Activated CD8-positive, alpha-beta T cell treated with anti-CD3 and anti-CD28 coated beads, Interleukin-2, amount 10 ng/mL, durations not matched to agents 7 days and 5 days (primary cell): ENCODE results near the gene CCNL2. TPM values are rescaled to one million over a fixed set of nuclear protein-coding genes. Genes with fewer than 3 reads are reported as not detected.
A peak's percentile ranks its signal among the peaks of the same experiment; 100 is the strongest.
"Not testable (repeated sequence)": the region's sequence is repeated elsewhere in the genome, so short reads cannot be mapped to it uniquely, and the experiment has no call there.

Experiments
- ATAC-seq: fragments of 150-1000 bp; cut with Tn5 transposase; one replicate; pipeline ENCODE4 v1.10.0; 2021; ENCODE audit warnings: moderate library complexity
- CTCF ChIA-PET: fragments of 350-600 bp; sonication (Branson Sonifier 250); formaldehyde crosslinking; loops from one replicate; lab custom pipeline; 2021; ENCODE audit warnings: antibody characterized with exemption; lab: Charles Lee
- POLR2A ChIA-PET: fragments of 350-600 bp; sonication (Branson Sonifier 250); formaldehyde crosslinking; loops from one replicate; lab custom pipeline; 2021; ENCODE audit warnings: antibody characterized with exemption; lab: Charles Lee
- DNase-seq: peaks from one replicate; pipeline ENCODE4 v3.0.0-alpha.2; 2020
- H3K27ac Mint-ChIP-seq: one replicate; pipeline ENCODE4 v1.8.0; 2021; ENCODE audit warnings: mild to moderate bottlenecking, mixed read lengths
- H3K27me3 Mint-ChIP-seq: one replicate; pipeline ENCODE4 v1.8.0; 2021; ENCODE audit warnings: low read depth, mixed read lengths
- H3K36me3 Mint-ChIP-seq: one replicate; pipeline ENCODE4 v1.8.0; 2021; ENCODE audit warnings: low read depth, mixed read lengths
- H3K4me1 Mint-ChIP-seq: one replicate; pipeline ENCODE4 v1.8.0; 2021; ENCODE audit warnings: low read depth, mixed read lengths
- H3K4me3 Mint-ChIP-seq: one replicate; pipeline ENCODE4 v1.8.0; 2021; ENCODE audit warnings: mild to moderate bottlenecking, mixed read lengths
- H3K9me3 Mint-ChIP-seq: one replicate; pipeline ENCODE4 v1.8.0; 2022; ENCODE audit warnings: mixed read lengths; ENCODE audit not compliant: insufficient read depth
- total RNA-seq, 2 experiments: library from RNA; stranded (reverse); gene quantifications; one replicate each; pipeline ENCODE4 v1.2.3, GENCODE V29; 2021

Gene CCNL2
- 100 to 1,000 TPM in 1 of 2 experiments, 10 to 100 TPM in 1; 98.3 to 110 TPM for total RNA-seq

GRCh38 chr1:1399187-1399871, at the start of gene CCNL2:
Gene CCNL2 (minus strand): TSS chr1:1399335. CDS start chr1:1399306, 29 bp downstream.
- H3K36me3 Mint-ChIP-seq: peaks cover 63% of the 10 kb centered on the region
- ChIA-PET POLR2A (interaction anchor here (0.6 to 3.6 kb wide), 6 partner anchors 8 to 215 kb away, joined by 3 to 41 read pairs (median 8); partner anchors contain the start of genes AURKAIP1 and MRPL20), CTCF (interaction anchor here (0.7 to 2.9 kb wide), 10 partner anchors 8 to 212 kb away, joined by 3 to 13 read pairs (median 4); partner anchors contain the start of gene AURKAIP1)
- peak within 1 kb of the TSS; percentile 90 for H3K27ac Mint-ChIP-seq
- peak; percentile 96 for ATAC-seq
- peak; percentile 99 for DNase-seq
- no peaks in the 10 kb centered on the region for H3K9me3 Mint-ChIP-seq
- peak within 1 kb of the TSS; percentile 92 for H3K4me3 Mint-ChIP-seq
- H3K4me1 Mint-ChIP-seq: peaks cover 51% of the 10 kb centered on the region
- H3K27me3 Mint-ChIP-seq: no peaks in the 10 kb centered on the region

- H3K27me3 Mint-ChIP-seq, H3K36me3 Mint-ChIP-seq, CTCF ChIA-PET, H3K4me3 Mint-ChIP-seq, H3K4me1 Mint-ChIP-seq, H3K9me3 Mint-ChIP-seq, H3K27ac Mint-ChIP-seq, POLR2A ChIA-PET, ATAC-seq, DNase-seq: not testable (repeated sequence)
Measured at GRCh38 chr1:1446631-1447030, 47.5 kb upstream of the CCNL2 start.

GRCh38 chr1:1442069-1442770, 43.1 kb upstream of the CCNL2 start:
- Mint-ChIP-seq H3K9me3 (no peaks in the 10 kb centered on the region), H3K4me3 (no peak overlapping the region), H3K27me3 (no peaks in the 10 kb centered on the region), H3K27ac (no peak overlapping the region), H3K36me3 (no peaks in the 10 kb centered on the region), H3K4me1 (peaks cover 2% of the 10 kb centered on the region)
- POLR2A ChIA-PET: no interaction called here
- no peak for DNase-seq
- ATAC-seq: no peak
- CTCF ChIA-PET: interaction anchor here (1.0 to 3.0 kb wide), 2 partner anchors 35 to 62 kb away, joined by 3 to 18 read pairs; partner anchors contain the start of gene MRPL20

GRCh38 chr1:1441002-1441888, 42.1 kb upstream of the CCNL2 start:
- Mint-ChIP-seq H3K27ac (no peak overlapping the region), H3K4me1 (peaks cover 4% of the 10 kb centered on the region), H3K27me3 (peaks cover 2% of the 10 kb centered on the region), H3K4me3 (no peak overlapping the region), H3K36me3 (no peaks in the 10 kb centered on the region), H3K9me3 (no peaks in the 10 kb centered on the region)
- ChIA-PET POLR2A (interaction anchor here (0.6 to 1.6 kb wide), 2 partner anchors 42 to 871 kb away, joined by 3 to 5 read pairs; partner anchors contain the start of gene CCNL2), CTCF (interaction anchor here (1.0 to 3.0 kb wide), 11 partner anchors 10 to 136 kb away, joined by 3 to 18 read pairs (median 5); partner anchors contain the start of genes CCNL2 and MRPL20)
- ATAC-seq (peak; percentile 81), DNase-seq (peak; percentile 58)

GRCh38 chr1:1440262-1441001, 41.3 kb upstream of the CCNL2 start:
- peaks cover 5% of the 10 kb centered on the region for H3K4me1 Mint-ChIP-seq
- H3K9me3 Mint-ChIP-seq: no peaks in the 10 kb centered on the region
- CTCF ChIA-PET: interaction anchor here (1.0 to 3.0 kb wide), 10 partner anchors 9 to 135 kb away, joined by 3 to 18 read pairs (median 6); partner anchors contain the start of genes CCNL2 and MRPL20
- H3K4me3 Mint-ChIP-seq: no peak overlapping the region
- ATAC-seq (no peak), DNase-seq (no peak)
- no peak overlapping the region for H3K27ac Mint-ChIP-seq
- peaks cover 4% of the 10 kb centered on the region for H3K27me3 Mint-ChIP-seq
- H3K36me3 Mint-ChIP-seq: no peaks in the 10 kb centered on the region
- POLR2A ChIA-PET: interaction anchor here (1.6 kb wide), 1 partner anchor 41 kb away, joined by 5 read pairs; the partner anchor contains the start of gene CCNL2

- Mint-ChIP-seq H3K4me1 (peaks cover 10% of the 10 kb centered on the region), H3K27me3 (peaks cover 8% of the 10 kb centered on the region), H3K36me3 (no peaks in the 10 kb centered on the region), H3K4me3 (no peak overlapping the region), H3K27ac (no peak overlapping the region), H3K9me3 (no peaks in the 10 kb centered on the region)
- ChIA-PET POLR2A (no interaction called here), CTCF (interaction anchor here (1.9 to 3.0 kb wide), 3 partner anchors 8 to 33 kb away, joined by 6 to 18 read pairs (median 9); partner anchors contain the start of gene MRPL20)
- no peak for DNase-seq
- ATAC-seq: no peak
Measured at GRCh38 chr1:1439546-1440261, 40.6 kb upstream of the CCNL2 start.

GRCh38 chr1:1438531-1439381, 39.6 kb upstream of the CCNL2 start:
- Mint-ChIP-seq H3K4me3 (no peak overlapping the region), H3K27ac (no peak overlapping the region), H3K36me3 (no peaks in the 10 kb centered on the region), H3K4me1 (peaks cover 12% of the 10 kb centered on the region), H3K27me3 (peaks cover 8% of the 10 kb centered on the region), H3K9me3 (no peaks in the 10 kb centered on the region)
- CTCF ChIA-PET: no interaction called here
- DNase-seq: no peak
- no peak for ATAC-seq
- POLR2A ChIA-PET: no interaction called here

- H3K4me1 Mint-ChIP-seq: peaks cover 12% of the 10 kb centered on the region
- DNase-seq: no peak
- H3K27ac Mint-ChIP-seq: no peak overlapping the region
- POLR2A ChIA-PET: no interaction called here
- ATAC-seq: no peak
- H3K36me3 Mint-ChIP-seq: no peaks in the 10 kb centered on the region
- H3K4me3 Mint-ChIP-seq: no peak overlapping the region
- no peaks in the 10 kb centered on the region for H3K9me3 Mint-ChIP-seq
- peaks cover 8% of the 10 kb centered on the region for H3K27me3 Mint-ChIP-seq
- CTCF ChIA-PET: interaction anchor here (1.1 to 1.5 kb wide), 2 partner anchors 8 to 66 kb away, joined by 3 to 4 read pairs; no protein-coding TSS in a partner anchor
Measured at GRCh38 chr1:1437904-1438376, 38.8 kb upstream of the CCNL2 start.

GRCh38 chr1:1437033-1437903, 38.1 kb upstream of the CCNL2 start:
- peaks cover 8% of the 10 kb centered on the region for H3K27me3 Mint-ChIP-seq
- no peaks in the 10 kb centered on the region for H3K36me3 Mint-ChIP-seq
- no peak overlapping the region for H3K4me3 Mint-ChIP-seq
- ChIA-PET POLR2A (no interaction called here), CTCF (interaction anchor here (1.1 to 1.5 kb wide), 2 partner anchors 9 to 66 kb away, joined by 3 to 4 read pairs; no protein-coding TSS in a partner anchor)
- peaks cover 12% of the 10 kb centered on the region for H3K4me1 Mint-ChIP-seq
- no peaks in the 10 kb centered on the region for H3K9me3 Mint-ChIP-seq
- ATAC-seq (no peak), DNase-seq (no peak)
- H3K27ac Mint-ChIP-seq: no peak overlapping the region
